GM12864 (cell line): ENCODE measurements around the gene NR2E3.

ENCODE experiments used
- DNase-seq: peaks from one replicate; pipeline ENCODE4 v3.0.0-alpha.2; 2011; ENCODE audit warnings: low read depth
- H3K4me3 ChIP-seq: 2 replicates; pipeline ENCODE4 v1.5.1; 2011; ENCODE audit warnings: mild to moderate bottlenecking, low read depth, low read length, control low read depth
- TF ChIP-seq, protein P1 (sequence below): IDR thresholded peaks from 2 replicates; pipeline ENCODE4 v1.5.1; 2011; ENCODE audit warnings: low read depth, mild to moderate bottlenecking, moderate library complexity, low read length, control low read depth, inconsistent platforms; ENCODE audit errors: missing control alignments

The NR2E3 gene

DNA sequence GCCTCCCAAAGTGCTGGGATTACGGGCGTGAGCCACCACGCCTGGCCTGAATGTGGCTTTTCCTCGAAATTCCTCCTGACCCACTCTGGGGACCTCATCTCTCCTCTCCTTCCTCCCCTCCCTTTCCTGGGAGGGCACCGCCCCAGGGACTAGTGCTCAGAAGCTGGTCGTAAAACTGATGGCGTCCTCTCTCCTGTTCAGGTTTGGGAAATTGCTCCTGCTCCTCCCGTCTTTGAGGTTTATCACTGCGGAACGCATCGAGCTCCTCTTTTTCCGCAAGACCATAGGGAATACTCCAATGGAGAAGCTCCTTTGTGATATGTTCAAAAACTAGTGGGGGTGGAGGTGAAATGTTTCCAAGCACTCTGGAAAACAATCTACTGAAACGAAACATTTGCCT, 7.0 kb downstream of the NR2E3 start:
- DNase-seq, result no peak
- no peak overlapping the region for H3K4me3 ChIP-seq

DNA sequence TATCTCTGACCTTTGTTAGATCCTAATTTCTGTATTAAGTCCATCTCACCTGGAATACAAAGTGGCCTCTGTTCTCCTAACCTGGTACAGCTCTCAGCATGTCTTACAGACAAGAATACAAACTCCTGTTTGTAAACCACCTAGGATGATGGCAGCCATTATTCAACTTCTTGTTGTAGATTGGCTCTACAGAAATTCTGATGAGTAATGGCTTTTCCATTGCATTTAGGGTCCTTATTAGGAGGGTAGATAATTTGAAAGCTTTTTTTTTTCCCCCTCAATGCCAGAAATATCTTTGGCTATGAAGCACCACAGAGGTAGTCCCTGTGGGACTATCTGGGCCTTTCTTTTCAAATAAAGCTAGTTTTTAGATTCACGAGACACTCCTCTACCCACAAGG, 9.8 kb downstream of the NR2E3 start:
- TF ChIP-seq, protein P1, sequence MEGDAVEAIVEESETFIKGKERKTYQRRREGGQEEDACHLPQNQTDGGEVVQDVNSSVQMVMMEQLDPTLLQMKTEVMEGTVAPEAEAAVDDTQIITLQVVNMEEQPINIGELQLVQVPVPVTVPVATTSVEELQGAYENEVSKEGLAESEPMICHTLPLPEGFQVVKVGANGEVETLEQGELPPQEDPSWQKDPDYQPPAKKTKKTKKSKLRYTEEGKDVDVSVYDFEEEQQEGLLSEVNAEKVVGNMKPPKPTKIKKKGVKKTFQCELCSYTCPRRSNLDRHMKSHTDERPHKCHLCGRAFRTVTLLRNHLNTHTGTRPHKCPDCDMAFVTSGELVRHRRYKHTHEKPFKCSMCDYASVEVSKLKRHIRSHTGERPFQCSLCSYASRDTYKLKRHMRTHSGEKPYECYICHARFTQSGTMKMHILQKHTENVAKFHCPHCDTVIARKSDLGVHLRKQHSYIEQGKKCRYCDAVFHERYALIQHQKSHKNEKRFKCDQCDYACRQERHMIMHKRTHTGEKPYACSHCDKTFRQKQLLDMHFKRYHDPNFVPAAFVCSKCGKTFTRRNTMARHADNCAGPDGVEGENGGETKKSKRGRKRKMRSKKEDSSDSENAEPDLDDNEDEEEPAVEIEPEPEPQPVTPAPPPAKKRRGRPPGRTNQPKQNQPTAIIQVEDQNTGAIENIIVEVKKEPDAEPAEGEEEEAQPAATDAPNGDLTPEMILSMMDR, result no peak
- no peak for DNase-seq
- no peak overlapping the region for H3K4me3 ChIP-seq

More for the DNA sequence above, 7.0 kb downstream of the NR2E3 start:
- TF ChIP-seq, protein P1, result no peak

DNA sequence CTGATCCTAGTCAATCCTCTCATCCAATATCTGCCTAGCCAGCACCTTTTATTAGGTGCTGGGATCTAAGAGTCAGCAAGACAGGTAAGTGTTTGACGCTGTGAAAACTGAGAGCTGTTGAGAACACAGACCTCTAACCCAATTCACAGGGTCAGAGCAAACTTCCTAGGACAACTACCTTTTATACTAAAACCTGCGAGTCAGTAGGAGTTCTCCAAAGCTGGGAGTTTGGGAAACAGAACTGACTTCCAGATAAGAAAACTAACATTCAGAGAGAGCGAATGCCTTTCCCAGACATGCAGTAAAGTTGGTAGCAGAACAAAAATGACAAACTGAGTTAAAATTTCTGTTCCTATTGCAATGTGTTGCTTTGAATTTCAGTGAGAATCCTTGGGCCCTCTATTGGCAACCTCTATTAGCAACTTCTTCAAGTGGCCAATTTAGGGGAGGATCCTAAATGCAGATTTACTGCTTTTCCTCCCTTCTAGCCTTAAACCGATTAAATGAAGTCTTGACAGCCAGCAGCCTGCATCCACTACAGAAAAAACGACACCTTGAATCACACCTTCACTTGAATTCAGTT, 11.3 kb downstream of the NR2E3 start:
- no peak for DNase-seq
- H3K4me3 ChIP-seq, result no peak overlapping the region
- TF ChIP-seq, protein P1, result no peak

DNA sequence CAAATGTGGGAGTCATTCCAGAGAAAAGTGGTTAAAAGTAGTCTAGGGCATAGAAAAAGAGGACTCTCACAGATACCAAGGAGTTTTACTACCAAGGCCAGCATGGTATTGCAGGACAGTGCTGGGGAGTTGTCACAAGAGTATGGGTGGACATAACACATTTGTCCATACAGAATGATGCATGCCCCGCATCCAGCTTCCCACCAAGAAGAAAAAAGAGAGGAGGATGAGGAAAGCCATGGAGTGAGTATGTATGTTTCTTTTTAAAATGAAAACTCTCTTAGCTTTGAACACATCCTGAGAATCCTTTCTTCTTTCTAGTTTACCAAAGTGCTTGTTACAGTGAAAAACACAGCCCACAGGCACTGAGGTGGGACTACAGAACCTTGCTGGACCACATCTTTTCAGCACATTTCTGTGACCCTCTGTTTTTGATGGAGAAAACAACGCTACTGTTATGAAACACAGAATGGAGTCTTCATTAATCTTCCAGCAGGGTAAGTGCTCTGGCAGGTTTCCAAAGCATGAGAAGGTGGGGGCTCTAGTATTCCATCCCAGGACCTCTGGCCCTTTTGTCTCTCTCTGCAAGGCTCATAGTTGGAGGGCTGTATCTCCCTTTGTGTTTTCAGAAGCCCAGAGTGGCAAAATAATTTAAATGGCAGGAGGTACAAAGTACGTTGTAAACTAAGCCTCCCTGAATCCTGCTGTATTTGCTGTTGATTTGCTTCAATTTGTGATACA, 12.7 kb downstream of the NR2E3 start:
- TF ChIP-seq, protein P1, result no peak
- H3K4me3 ChIP-seq, result no peak overlapping the region
- no peak for DNase-seq

DNA sequence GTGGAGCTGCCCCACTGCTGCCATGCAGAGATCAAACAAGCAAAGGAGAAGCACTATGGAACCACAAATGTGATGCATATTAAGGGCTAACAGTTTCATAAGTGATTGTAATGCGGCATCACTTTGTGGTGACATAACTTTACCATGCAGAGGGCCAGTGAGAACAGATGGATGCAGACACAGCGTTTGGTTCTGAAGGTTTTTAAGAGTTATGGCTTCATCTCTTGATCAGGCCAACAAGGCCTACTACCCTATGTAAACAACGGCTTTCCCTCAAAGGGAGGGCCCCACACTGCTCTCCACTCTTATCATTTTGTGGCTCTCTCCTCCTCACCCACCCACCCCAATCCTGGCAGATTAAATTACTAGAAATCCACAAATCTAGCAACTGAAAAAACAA, 13.4 kb downstream of the NR2E3 start:
- no peak for DNase-seq
- TF ChIP-seq, protein P1, result no peak
- H3K4me3 ChIP-seq, result no peak overlapping the region

DNA sequence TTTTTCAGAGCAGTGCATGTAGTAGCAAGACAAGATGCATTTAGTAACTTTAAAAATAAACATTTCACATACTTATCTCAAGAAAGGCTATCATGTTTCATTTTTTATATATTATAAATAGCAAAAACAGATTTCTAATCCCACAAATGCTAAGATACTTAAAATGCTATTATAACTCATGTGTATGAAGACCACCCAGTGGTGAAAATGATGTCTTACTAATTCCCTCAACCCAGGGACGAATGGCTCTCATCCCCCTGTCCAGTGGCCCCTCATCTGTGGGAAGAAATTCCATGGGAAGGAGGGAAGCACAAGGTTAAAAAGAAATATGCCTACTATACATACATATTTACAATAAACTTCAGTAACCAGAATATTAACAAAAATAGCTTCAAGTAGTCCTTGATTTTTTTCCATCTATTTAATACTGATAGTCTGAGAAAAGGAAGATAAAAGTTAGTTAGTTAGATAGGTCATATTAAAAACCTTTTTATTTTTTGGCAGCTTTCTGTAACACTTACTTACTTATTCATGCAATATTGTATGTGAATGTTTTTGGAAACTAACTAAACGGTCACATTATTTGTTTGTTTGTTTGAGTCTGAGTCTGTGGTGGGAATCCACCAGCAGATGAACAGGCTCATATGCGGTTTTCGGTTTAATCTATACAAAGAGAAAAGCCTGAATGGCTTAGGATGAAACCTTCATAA, 14.8 kb downstream of the NR2E3 start:
- no peak for DNase-seq
- H3K4me3 ChIP-seq, result no peak overlapping the region
- TF ChIP-seq, protein P1, result no peak

DNA sequence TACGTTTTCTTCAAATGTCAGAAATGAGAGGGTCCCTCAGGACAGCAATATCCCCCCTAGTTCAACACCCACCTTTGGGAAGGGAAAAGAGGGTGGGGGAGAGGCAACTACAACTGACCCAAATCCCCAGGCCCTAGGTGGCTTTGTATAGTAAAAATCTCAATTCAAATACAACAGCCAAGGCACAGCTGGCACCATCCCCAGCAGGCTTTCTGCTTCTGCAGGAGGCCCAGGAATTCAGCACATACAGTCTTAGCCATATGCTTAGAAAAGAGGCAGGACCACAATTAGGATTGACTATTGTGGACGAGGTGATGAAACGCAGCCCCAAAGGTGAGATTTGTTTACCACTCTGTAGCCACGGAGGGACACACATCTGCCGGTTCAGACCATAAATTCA, 15.8 kb downstream of the NR2E3 start:
- no peak overlapping the region for H3K4me3 ChIP-seq
- DNase-seq, result no peak
- TF ChIP-seq, protein P1, result no peak
